ENCODE data around the gene FLYWCH1. TPM values are rescaled to one million over a fixed set of nuclear protein-coding genes. Genes with fewer than 3 reads are reported as not detected.

Gene FLYWCH1
- total and polyA plus RNA-seq, 10 of the 15 experiments (the other 5 are each of a cell fraction or from before 2014, with no cell fraction given) = 0.47 to 33.8 (median 11.2) TPM

- Histone ChIP-seq H3K4me3 (no peak overlapping the region), H3K9ac (ENCODE audit: control insufficient read depth, insufficient read depth, low read length) (no peak overlapping the region), H3K9me3 (replicated peaks; ENCODE audit: control insufficient read depth, insufficient read depth, low read length) (no peaks in the 10 kb centered on the region), H3K27ac (ENCODE audit: control insufficient read depth, insufficient read depth) (no peak overlapping the region), H3K79me2 (ENCODE audit: control insufficient read depth, insufficient read depth, low read length) (no peaks in the 10 kb centered on the region), H3K4me1 (ENCODE audit: control insufficient read depth, insufficient read depth, low read length) (peaks cover 5% of the 10 kb centered on the region; the same call in 1 of the 2 replicates), H3K27me3 (replicated peaks in 1 of 2; ENCODE audit: control insufficient read depth in 2 of 2, insufficient read depth in 2 of 2, low read length in 1 of 2) (no peaks in the 10 kb centered on the region), H3K36me3 (ENCODE audit: control insufficient read depth in 2 of 2, insufficient read depth in 2 of 2, low read length in 1 of 2) (peaks cover 10 to 16% of the 10 kb centered on the region in 2 experiments; a peak in 3 of 4 replicates), H3K4me2 (ENCODE audit: control insufficient read depth, insufficient read depth) (no peak overlapping the region), H2AFZ (ENCODE audit: control insufficient read depth, low read depth, low read length) (no peak overlapping the region), H4K20me1 (ENCODE audit: control insufficient read depth, insufficient read depth) (no peaks in the 10 kb centered on the region)
- intact Hi-C loops (cut with micrococcal nuclease; ENCODE audit: unreplicated experiment) = no loop called here
- FAIRE-seq (no peak), ATAC-seq (no peak), DNase-seq (ENCODE audit: low read depth, low spot score) (no peak)
- ChIA-PET RAD21 (ENCODE audit: unreplicated experiment) (no interaction called here), SMC1A (ENCODE audit: uncharacterized antibody, unreplicated experiment) (no interaction called here), POLR2A (no interaction called here), CTCF (no interaction called here)
- 98% methylated on average over 12 of the region's 12 CpGs for WGBS (ENCODE audit: insufficient coverage, insufficient replicate concordance, low lambda C conversion rate, missing lambda C conversion rate)
- in situ Hi-C loops (cut with MboI) = no loop called here
- no TSS peak for BruUV-seq (replicated peaks)
- TF ChIP-seq DPF2 (IDR thresholded peaks at IDR 0.05) (no peak), GATAD2B (conservative IDR thresholded peaks at IDR 0.05; ENCODE audit: low read depth) (no peak), IRF3 (IDR thresholded peaks at IDR 0.05) (no peak), ZNF24 (IDR thresholded peaks at IDR 0.05) (no peak), IKZF2 (IDR thresholded peaks at IDR 0.05) (no peak), NFYB (IDR thresholded peaks at IDR 0.05; ENCODE audit: insufficient read depth, low read depth, low read length) (no peak), TBL1XR1 (IDR thresholded peaks at IDR 0.05; ENCODE audit: low read depth, low read length) (no peak), FOXM1 (IDR thresholded peaks at IDR 0.05; ENCODE audit: low read depth, low read length) (no peak), MTA3 (IDR thresholded peaks at IDR 0.05; ENCODE audit: borderline replicate concordance, low read length) (no peak), FOS (IDR thresholded peaks at IDR 0.05; ENCODE audit: borderline replicate concordance, extremely low read depth, insufficient read length) (no peak), RB1 (IDR thresholded peaks at IDR 0.05; ENCODE audit: borderline replicate concordance) (no peak), CBFB (IDR thresholded peaks at IDR 0.05; ENCODE audit: low read depth) (no peak), KLF5 (IDR thresholded peaks at IDR 0.05; ENCODE audit: partially characterized antibody) (no peak), NR2C2 (IDR thresholded peaks at IDR 0.05; ENCODE audit: borderline replicate concordance, control insufficient read depth, insufficient read length, low read depth) (no peak), SP1 (IDR thresholded peaks at IDR 0.05; ENCODE audit: low read depth, low read length) (no peak), NBN (IDR thresholded peaks at IDR 0.05) (no peak), EP300 (IDR thresholded peaks at IDR 0.05; ENCODE audit: borderline replicate concordance in 1 of 2, control insufficient read depth in 1 of 2, low read depth in 2 of 2, low read length in 2 of 2) (no peak)
- TF ChIP-seq, protein P1, sequence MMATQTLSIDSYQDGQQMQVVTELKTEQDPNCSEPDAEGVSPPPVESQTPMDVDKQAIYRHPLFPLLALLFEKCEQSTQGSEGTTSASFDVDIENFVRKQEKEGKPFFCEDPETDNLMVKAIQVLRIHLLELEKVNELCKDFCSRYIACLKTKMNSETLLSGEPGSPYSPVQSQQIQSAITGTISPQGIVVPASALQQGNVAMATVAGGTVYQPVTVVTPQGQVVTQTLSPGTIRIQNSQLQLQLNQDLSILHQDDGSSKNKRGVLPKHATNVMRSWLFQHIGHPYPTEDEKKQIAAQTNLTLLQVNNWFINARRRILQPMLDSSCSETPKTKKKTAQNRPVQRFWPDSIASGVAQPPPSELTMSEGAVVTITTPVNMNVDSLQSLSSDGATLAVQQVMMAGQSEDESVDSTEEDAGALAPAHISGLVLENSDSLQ (IDR thresholded peaks at IDR 0.05) = no peak
These were observed 26.5 kb downstream of the FLYWCH1 start for GRCh38 chr16:2938206-2938605.
